CD4-positive, alpha-beta memory T cell (primary cell): ENCODE measurements around the gene ACSL6. TPM values are rescaled to one million over a fixed set of nuclear protein-coding genes. Genes with fewer than 3 reads are reported as not detected.

Experiments
- CTCF ChIA-PET: fragments of 350-600 bp; sonication (Branson Sonifier 250); formaldehyde crosslinking; loops from one replicate; lab custom pipeline; 2021; ENCODE audit warnings: inconsistent platforms; ENCODE audit not compliant: partially characterized antibody; lab: Charles Lee
- POLR2A ChIA-PET: fragments of 350-600 bp; sonication (Branson Sonifier 250); formaldehyde crosslinking; loops from one replicate; lab custom pipeline; 2021; ENCODE audit not compliant: partially characterized antibody; lab: Charles Lee
- DNase-seq, 5 donors: peaks; one replicate each; pipeline versions ENCODE4 v3.0.0 to v3.0.0-alpha.2; 2020 to 2022; ENCODE audit warnings: mixed read lengths in 1 of 5
- H3K27ac ChIP-seq: one replicate; pipeline ENCODE4 v1.7.0; 2013; ENCODE audit warnings: low read depth, low read length
- H3K27me3 ChIP-seq: 2 replicates; pipeline ENCODE4 v1.7.0; 2013; ENCODE audit warnings: mild to moderate bottlenecking, low read length, moderate library complexity; ENCODE audit not compliant: insufficient read depth
- H3K36me3 ChIP-seq: 2 replicates; pipeline ENCODE4 v1.7.0; 2013; ENCODE audit warnings: mild to moderate bottlenecking, low read length, moderate library complexity; ENCODE audit not compliant: insufficient read depth
- H3K4me1 ChIP-seq: 2 replicates; pipeline ENCODE4 v1.7.0; 2013; ENCODE audit warnings: mild to moderate bottlenecking, low read length, moderate library complexity; ENCODE audit not compliant: insufficient read depth
- H3K4me3 ChIP-seq, 2 donors: one replicate each; pipeline ENCODE4 v1.7.0; 2013; ENCODE audit warnings: low read length in 2 of 2, mild to moderate bottlenecking in 1 of 2
- H3K9me3 ChIP-seq, 2 donors: one replicate each; pipeline ENCODE4 v1.7.0; 2013; ENCODE audit warnings: low read length in 2 of 2, control low read depth in 1 of 2; ENCODE audit not compliant: control insufficient read depth in 1 of 2
- H3K27ac Mint-ChIP-seq, 7 donors: one replicate each; pipeline ENCODE4 v1.8.0; 2020 to 2021; ENCODE audit warnings: mixed read lengths in 7 of 7, mild to moderate bottlenecking in 6 of 7, inconsistent platforms in 3 of 7, moderate library complexity in 3 of 7
- H3K27me3 Mint-ChIP-seq, 2 donors: one replicate each; pipeline ENCODE4 v1.8.0; 2020 to 2021; ENCODE audit warnings: mixed read lengths in 2 of 2
- H3K36me3 Mint-ChIP-seq, 2 donors: one replicate each; pipeline ENCODE4 v1.8.0; 2020 to 2021; ENCODE audit warnings: mixed read lengths in 2 of 2, inconsistent platforms in 1 of 2, mild to moderate bottlenecking in 1 of 2
- H3K4me1 Mint-ChIP-seq, 4 donors: one replicate each; pipeline ENCODE4 v1.8.0; 2020 to 2021; ENCODE audit warnings: mixed read lengths in 4 of 4, mild to moderate bottlenecking in 1 of 4
- H3K4me3 Mint-ChIP-seq, 8 donors: one replicate each; pipeline ENCODE4 v1.8.0; 2020 to 2021; ENCODE audit warnings: mixed read lengths in 8 of 8, mild to moderate bottlenecking in 7 of 8, moderate library complexity in 6 of 8, inconsistent platforms in 3 of 8
- H3K9me3 Mint-ChIP-seq, 8 donors: one replicate each; pipeline ENCODE4 v1.8.0; 2020 to 2021; ENCODE audit warnings: mixed read lengths in 8 of 8, mild to moderate bottlenecking in 5 of 8, inconsistent platforms in 3 of 8, moderate library complexity in 1 of 8
- intact Hi-C: fragments of 100-400 bp; cut with micrococcal nuclease; formaldehyde crosslinking; loops from one replicate; pipeline ENCODE4 v1.15.1; 2023
- polyA plus RNA-seq, 2 donors: library from polyadenylated mRNA; unstranded; fragments of 300-500 nt; fragmentation: Illumina TruSeq; gene quantifications; one replicate each; pipeline ENCODE4 v1.2.3, GENCODE V29; 2021
- total RNA-seq, 2 experiments: library from RNA; stranded (reverse); gene quantifications; one replicate each; pipeline ENCODE4 v1.2.3, GENCODE V29; 2021

The ACSL6 gene
- total and polyA plus RNA-seq, 4 experiments from 2014 or later, result 11.1 to 51.7 (median 34.4) TPM

DNA sequence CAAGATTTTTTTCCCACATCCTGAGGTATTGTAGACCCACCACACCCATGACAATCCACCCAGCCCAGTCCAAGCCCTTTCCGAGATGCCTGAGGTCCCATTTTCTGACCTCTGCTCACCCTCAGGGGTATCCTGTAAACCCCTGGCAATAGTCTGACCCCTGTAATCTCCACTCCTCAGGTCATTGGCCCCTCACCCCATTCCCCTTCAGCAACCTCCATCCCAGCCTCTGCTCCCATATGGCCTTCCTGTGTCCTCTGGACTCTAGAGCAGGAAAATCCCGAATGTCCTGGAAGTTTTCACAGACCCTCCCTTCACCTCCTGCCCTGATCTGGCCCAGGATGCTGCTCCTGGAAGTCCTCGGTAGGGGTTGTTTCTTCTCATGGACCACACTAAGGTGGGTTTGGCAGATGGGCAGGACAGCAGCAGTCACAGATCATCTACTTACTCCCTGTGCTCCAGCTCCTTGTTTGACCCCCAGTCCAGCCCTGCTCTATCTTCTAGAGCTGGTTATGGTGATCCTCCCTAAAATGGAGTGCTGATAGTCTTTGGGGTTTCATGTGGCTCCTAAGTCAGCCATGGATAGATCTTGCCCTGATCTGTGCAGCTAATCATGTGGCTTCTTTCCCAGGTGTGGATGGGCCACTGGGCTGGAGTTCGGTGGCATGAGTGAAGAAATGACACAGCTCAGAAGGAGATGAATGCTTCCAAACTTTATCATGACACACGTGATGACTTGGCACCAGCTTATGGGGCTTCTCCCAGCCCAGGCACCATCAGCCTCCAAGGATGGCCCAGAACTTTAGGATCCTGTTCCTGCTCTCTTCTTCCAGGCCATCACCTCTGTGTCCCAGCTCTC lies 12.0 kb upstream of the ACSL6 start:
- no peaks in the 10 kb centered on the region for H3K27me3 ChIP-seq
- no peak overlapping the region for H3K27ac ChIP-seq
- peak overlapping the region in 3 of 7 donors; percentile 44 to 90 (median 83) for H3K27ac Mint-ChIP-seq
- H3K27me3 Mint-ChIP-seq, result no peaks in the 10 kb centered on the region
- H3K36me3 ChIP-seq, result no peaks in the 10 kb centered on the region
- H3K9me3 ChIP-seq, result no peaks in the 10 kb centered on the region
- CTCF ChIA-PET, result interaction anchor here (1.4 to 2.1 kb wide), 2 partner anchors 16 to 40 kb away, joined by 3 to 5 read pairs; no protein-coding TSS in a partner anchor
- intact Hi-C loops, result no loop called here
- POLR2A ChIA-PET, result no interaction called here
- H3K4me3 Mint-ChIP-seq, result no peak overlapping the region
- peaks cover 52% of the 10 kb centered on the region for H3K4me1 ChIP-seq
- no peak for DNase-seq
- H3K9me3 Mint-ChIP-seq, result no peaks in the 10 kb centered on the region
- peaks cover 27 to 33% (median 31%) of the 10 kb centered on the region in 4 donors for H3K4me1 Mint-ChIP-seq
- H3K36me3 Mint-ChIP-seq, result no peaks in the 10 kb centered on the region
- H3K4me3 ChIP-seq, result no peak overlapping the region

GRCh38 chr5:132022737-132023136 lies 11.3 kb upstream of the ACSL6 start:
- intact Hi-C loops, result no loop called here
- H3K36me3 Mint-ChIP-seq, result no peaks in the 10 kb centered on the region
- no peak for DNase-seq
- no peaks in the 10 kb centered on the region for H3K27me3 ChIP-seq
- H3K27ac Mint-ChIP-seq, result peak overlapping the region in 4 of 7 donors; percentile 44 to 90 (median 78)
- CTCF ChIA-PET, result interaction anchor here (2.1 kb wide), 1 partner anchor 15 kb away, joined by 9 read pairs; no protein-coding TSS in a partner anchor
- H3K36me3 ChIP-seq, result no peaks in the 10 kb centered on the region
- POLR2A ChIA-PET, result no interaction called here
- peaks cover 31 to 39% (median 32%) of the 10 kb centered on the region in 4 donors for H3K4me1 Mint-ChIP-seq
- no peak overlapping the region for H3K4me3 Mint-ChIP-seq
- no peak overlapping the region for H3K4me3 ChIP-seq
- H3K9me3 Mint-ChIP-seq, result no peaks in the 10 kb centered on the region
- H3K27me3 Mint-ChIP-seq, result no peaks in the 10 kb centered on the region
- H3K4me1 ChIP-seq, result peaks cover 55% of the 10 kb centered on the region
- H3K9me3 ChIP-seq, result no peaks in the 10 kb centered on the region
- no peak overlapping the region for H3K27ac ChIP-seq

- Histone ChIP-seq H3K4me3 (no peak overlapping the region), H3K27ac (no peak overlapping the region), H3K4me1 (peaks cover 55% of the 10 kb centered on the region), H3K36me3 (no peaks in the 10 kb centered on the region), H3K27me3 (no peaks in the 10 kb centered on the region), H3K9me3 (no peaks in the 10 kb centered on the region)
- intact Hi-C loops, result no loop called here
- Mint-ChIP-seq H3K4me1 (peaks cover 32 to 50% (median 39%) of the 10 kb centered on the region in 4 donors), H3K4me3 (no peak overlapping the region), H3K27me3 (no peaks in the 10 kb centered on the region), H3K36me3 (no peaks in the 10 kb centered on the region), H3K9me3 (no peaks in the 10 kb centered on the region), H3K27ac (peak overlapping the region in 3 of 7 donors; percentile 24 to 95 (median 27))
- no peak for DNase-seq
- ChIA-PET CTCF (interaction anchor here (2.1 kb wide), 1 partner anchor 14 kb away, joined by 9 read pairs; no protein-coding TSS in a partner anchor), POLR2A (interaction anchor here (1.1 to 1.5 kb wide), 3 partner anchors 12 to 225 kb away, joined by 3 to 5 read pairs (median 3); partner anchors contain the start of gene FNIP1)
Observed at GRCh38 chr5:132021654-132022053, 10.2 kb upstream of the ACSL6 start.

- H3K9me3 Mint-ChIP-seq, result no peaks in the 10 kb centered on the region
- peak overlapping the region in 7 of 8 donors; percentile 30 to 77 (median 75) for H3K4me3 Mint-ChIP-seq
- ChIA-PET POLR2A (interaction anchor here (1.1 to 1.6 kb wide), 4 partner anchors 11 to 224 kb away, joined by 3 to 5 read pairs (median 4); partner anchors contain the start of gene FNIP1), CTCF (interaction anchor here (1.1 to 3.1 kb wide), 6 partner anchors 13 to 431 kb away, joined by 4 to 19 read pairs (median 6); no protein-coding TSS in a partner anchor)
- H3K27ac ChIP-seq, result peak overlapping the region; percentile 67
- no peak overlapping the region for H3K4me3 ChIP-seq
- no peaks in the 10 kb centered on the region for H3K9me3 ChIP-seq
- H3K4me1 ChIP-seq, result peaks cover 54% of the 10 kb centered on the region
- no peaks in the 10 kb centered on the region for H3K36me3 Mint-ChIP-seq
- no peaks in the 10 kb centered on the region for H3K27me3 Mint-ChIP-seq
- no peak for DNase-seq
- H3K27me3 ChIP-seq, result no peaks in the 10 kb centered on the region
- H3K27ac Mint-ChIP-seq, result peak overlapping the region; percentile 90 to 99 (median 97)
- intact Hi-C loops, result loop anchor here (1.0 kb wide), 1 partner anchor 36 kb away; no protein-coding TSS in a partner anchor
- no peaks in the 10 kb centered on the region for H3K36me3 ChIP-seq
- H3K4me1 Mint-ChIP-seq, result peaks cover 35 to 58% (median 44%) of the 10 kb centered on the region in 4 donors
Observed at GRCh38 chr5:132020568-132021339, 9.3 kb upstream of the ACSL6 start.

DNA sequence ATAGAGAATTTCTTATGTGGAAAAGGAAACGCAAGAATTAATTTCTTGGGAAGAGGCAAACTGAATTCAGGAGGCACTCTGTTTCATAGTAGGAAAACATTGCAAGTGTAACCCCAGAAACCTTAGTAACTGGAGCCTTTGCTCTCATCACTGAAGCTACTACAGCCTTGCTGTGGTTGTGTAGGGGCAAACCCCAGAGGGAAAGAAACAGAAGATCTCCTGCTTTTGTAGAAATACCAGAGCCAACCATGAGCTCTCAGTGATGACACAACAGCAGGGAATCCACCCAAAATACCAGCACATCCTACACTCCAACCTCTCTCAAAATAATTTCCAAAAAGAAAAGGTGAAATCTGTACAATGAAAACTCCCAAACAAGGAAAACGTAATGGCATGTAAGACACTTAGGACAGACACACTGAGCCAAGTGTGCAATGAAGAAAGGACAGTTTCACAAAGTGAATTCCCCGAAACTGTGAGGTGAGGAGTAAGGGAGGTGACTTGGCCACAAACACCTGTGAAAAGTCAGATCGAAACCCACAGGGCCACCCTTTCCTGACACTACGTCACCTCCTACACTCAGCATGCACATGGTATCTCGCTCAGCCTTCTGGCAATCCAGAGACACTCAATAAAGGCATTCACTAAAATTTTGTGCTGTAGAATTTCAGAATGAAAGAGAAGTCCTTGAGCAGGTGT lies 8.5 kb upstream of the ACSL6 start:
- intact Hi-C loops, result loop anchor here (1.0 kb wide), 1 partner anchor 36 kb away; no protein-coding TSS in a partner anchor
- ChIA-PET POLR2A (interaction anchor here (0.6 to 1.6 kb wide), 4 partner anchors 19 to 488 kb away, joined by 3 to 6 read pairs (median 5); no protein-coding TSS in a partner anchor), CTCF (interaction anchor here (1.1 to 3.1 kb wide), 5 partner anchors 12 to 431 kb away, joined by 4 to 19 read pairs (median 5); no protein-coding TSS in a partner anchor)
- no peaks in the 10 kb centered on the region for H3K27me3 Mint-ChIP-seq
- Histone ChIP-seq H3K4me1 (peaks cover 52% of the 10 kb centered on the region), H3K27ac (peak overlapping the region; percentile 67), H3K4me3 (no peak overlapping the region), H3K36me3 (no peaks in the 10 kb centered on the region), H3K9me3 (no peaks in the 10 kb centered on the region), H3K27me3 (no peaks in the 10 kb centered on the region)
- DNase-seq, result peak; percentile 80 to 92 (median 82)
- peak overlapping the region; percentile 90 to 99 (median 97) for H3K27ac Mint-ChIP-seq
- no peaks in the 10 kb centered on the region for H3K9me3 Mint-ChIP-seq
- peak overlapping the region; percentile 4 to 77 (median 74) for H3K4me3 Mint-ChIP-seq
- no peaks in the 10 kb centered on the region for H3K36me3 Mint-ChIP-seq
- H3K4me1 Mint-ChIP-seq, result peaks cover 35 to 58% (median 44%) of the 10 kb centered on the region in 4 donors

DNA sequence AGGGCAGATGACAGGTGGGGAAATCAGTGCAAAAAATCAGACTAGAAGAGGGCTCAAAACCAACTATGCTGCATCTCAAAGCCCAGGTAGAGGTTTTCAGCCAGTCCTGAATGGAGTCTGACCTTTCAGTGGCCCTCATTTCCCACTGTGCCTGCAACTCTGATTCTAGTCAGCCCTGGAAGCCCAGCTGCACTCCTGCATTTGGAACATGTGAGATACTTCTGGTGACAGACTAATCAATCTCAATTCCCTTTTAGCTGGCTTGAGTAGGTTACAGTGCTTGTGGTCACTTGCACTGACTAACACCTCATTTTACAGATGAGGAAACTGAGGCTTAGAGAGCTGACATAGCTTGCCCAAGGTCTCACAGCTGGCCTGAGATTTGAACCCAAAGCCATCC lies 7.9 kb upstream of the ACSL6 start:
- no peaks in the 10 kb centered on the region for H3K9me3 Mint-ChIP-seq
- intact Hi-C loops, result no loop called here
- peak overlapping the region in 1 of 8 donors; percentile 77 for H3K4me3 Mint-ChIP-seq
- CTCF ChIA-PET, result interaction anchor here (1.1 to 3.1 kb wide), 5 partner anchors 11 to 430 kb away, joined by 4 to 19 read pairs (median 5); no protein-coding TSS in a partner anchor
- no peak overlapping the region for H3K4me3 ChIP-seq
- H3K27me3 ChIP-seq, result no peaks in the 10 kb centered on the region
- H3K36me3 Mint-ChIP-seq, result no peaks in the 10 kb centered on the region
- no peaks in the 10 kb centered on the region for H3K9me3 ChIP-seq
- peaks cover 52% of the 10 kb centered on the region for H3K4me1 ChIP-seq
- H3K36me3 ChIP-seq, result no peaks in the 10 kb centered on the region
- H3K27me3 Mint-ChIP-seq, result no peaks in the 10 kb centered on the region
- POLR2A ChIA-PET, result interaction anchor here (0.6 to 1.6 kb wide), 4 partner anchors 18 to 487 kb away, joined by 3 to 6 read pairs (median 5); no protein-coding TSS in a partner anchor
- DNase-seq, result no peak
- peak overlapping the region; percentile 67 for H3K27ac ChIP-seq
- H3K27ac Mint-ChIP-seq, result peak overlapping the region; percentile 86 to 99 (median 96)
- H3K4me1 Mint-ChIP-seq, result peaks cover 35 to 58% (median 44%) of the 10 kb centered on the region in 4 donors
